Prostate gland (tissue), 2 donors: Measurements from ENCODE around the gene IER2.

Source experiments
- CTCF ChIP-seq, 4 experiments: fragments of 200-600 bp in 2 of 4; fragments of 450-650 bp in 2 of 4; sonication (generic) in 2 of 4; IDR thresholded peaks; 1 replicate in 3 of 4; 2 replicates in 1 of 4; pipeline ENCODE4 v1.5.1; 2016 to 2019; ENCODE audit warnings: antibody characterized with exemption in 4 of 4, mild to moderate bottlenecking in 2 of 4, moderate library complexity in 2 of 4
- POLR2A ChIP-seq: fragments of 450-650 bp; IDR thresholded peaks from one replicate; pipeline ENCODE4 v1.6.1; 2016; ENCODE audit warnings: antibody characterized with exemption, mild to moderate bottlenecking
- POLR2AphosphoS5 ChIP-seq: sonication (generic); formaldehyde crosslinking; IDR thresholded peaks from one replicate; pipeline ENCODE4 v1.6.1; 2017; ENCODE audit warnings: antibody characterized with exemption

- TF ChIP-seq POLR2A (no peak), CTCF (IDR thresholded peaks at IDR 0.05) (no peak), POLR2AphosphoS5 (no peak)
Observed at GRCh38 chr19:13122980-13123957, 26.9 kb upstream of the IER2 start.
